ENCODE measurements around the gene OR2G3. TPM values are rescaled to one million over a fixed set of nuclear protein-coding genes. Genes with fewer than 3 reads are reported as not detected.

Gene OR2G3
- total and polyA plus RNA-seq, 2 of the 4 experiments (the other 2 are of a cell fraction) = not detected

DNA sequence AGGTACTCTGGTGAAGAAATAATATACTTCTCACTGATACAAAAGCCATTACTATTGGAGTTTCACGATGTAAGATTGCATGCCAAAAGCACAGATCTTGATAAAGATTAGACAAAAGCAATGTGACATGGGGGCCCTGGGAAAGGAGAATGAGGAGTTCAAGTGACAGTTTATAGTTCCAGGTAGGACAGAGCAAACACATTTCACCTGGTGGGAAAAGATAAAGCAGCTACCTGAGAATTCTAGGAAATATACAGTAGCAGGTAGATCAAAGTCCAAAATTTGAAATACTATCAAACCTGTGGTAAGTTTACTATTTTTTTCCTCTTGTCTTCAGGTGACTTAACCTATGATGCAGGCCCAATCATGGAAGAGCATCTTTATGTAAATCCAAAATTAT, 8.0 kb downstream of the OR2G3 start:
- in situ Hi-C loops (cut with MboI; ENCODE audit: low sequenced_read_pairs) = no loop called here
- POLR2A ChIA-PET (ENCODE audit: unreplicated experiment) = no interaction called here
- no peak for TF ChIP-seq RAD21 (IDR thresholded peaks at IDR 0.05; ENCODE audit: low read length)
- no peak overlapping the region for H3K56ac ChIP-seq (ENCODE audit: extremely low read depth, insufficient read depth, low read length)
- ATAC-seq (ENCODE audit: low read depth) (no peak), DNase-seq (no peak)
- H3K9me3 ChIP-seq (ENCODE audit: control insufficient read depth, insufficient read depth, low read length) = peaks cover 13% of the 10 kb centered on the region
- no peak overlapping the region for H3K9ac ChIP-seq (ENCODE audit: low read depth, low read length)
- H3K4me1 ChIP-seq (ENCODE audit: control insufficient read depth, insufficient read depth, low read length) = no peaks in the 10 kb centered on the region
- H4K5ac ChIP-seq (ENCODE audit: low read depth, low read length) = no peak overlapping the region
- H2BK120ac ChIP-seq (ENCODE audit: low read depth, low read length) = no peak overlapping the region
- no CpG with 5 or more reads among the region's 1 CpG for WGBS, 2 experiments (ENCODE audit: extremely low coverage in 2 of 2, insufficient read length in 1 of 2)
- H4K8ac ChIP-seq (ENCODE audit: low read depth in 2 of 2, low read length in 2 of 2) = no peak overlapping the region
- H2BK20ac ChIP-seq (ENCODE audit: low read depth, low read length) = no peak overlapping the region
- H2BK15ac ChIP-seq (ENCODE audit: low read depth, low read length) = no peak overlapping the region
- H3K36me3 ChIP-seq (ENCODE audit: control insufficient read depth, insufficient read depth, low read length) = no peaks in the 10 kb centered on the region
- no peak overlapping the region for H3K14ac ChIP-seq (replicated peaks; ENCODE audit: low read depth, low read length)
- H3K79me1 ChIP-seq (ENCODE audit: low read depth in 1 of 2, low read length in 2 of 2) = no peaks in the 10 kb centered on the region
- no peak overlapping the region for H3K4me3 ChIP-seq (ENCODE audit: insufficient read depth, low read depth, low read length)
- no peaks in the 10 kb centered on the region for H3K27me3 ChIP-seq (ENCODE audit: control insufficient read depth, insufficient read depth, low read length)
- H3K4me2 ChIP-seq (ENCODE audit: low read depth, low read length) = no peak overlapping the region
- H3K27ac ChIP-seq (ENCODE audit: insufficient read depth, low read length) = no peak overlapping the region
- dilution Hi-C loops (cut with HindIII; ENCODE audit: low sequenced_read_pairs, unreplicated experiment) = no loop called here
- no peak overlapping the region for H2BK5ac ChIP-seq (ENCODE audit: low read depth, low read length, poor library complexity, severe bottlenecking)
- CTCF ChIA-PET = no interaction called here
- H2AK5ac ChIP-seq (ENCODE audit: low read depth, low read length) = no peak overlapping the region
- intact Hi-C loops (cut with micrococcal nuclease) = no loop called here
- no peaks in the 10 kb centered on the region for H4K20me1 ChIP-seq (ENCODE audit: insufficient read depth, low read length)
- no peaks in the 10 kb centered on the region for H3K9me1 ChIP-seq (ENCODE audit: insufficient read depth, low read length)
- no peak overlapping the region for H3K18ac ChIP-seq (ENCODE audit: low read depth, low read length)
- H2AK9ac ChIP-seq (replicated peaks; ENCODE audit: low read depth, low read length, poor library complexity) = no peak overlapping the region
- no TSS peak for BruUV-seq (replicated peaks)
- H2AFZ ChIP-seq (replicated peaks; ENCODE audit: low read length, poor library complexity) = no peak overlapping the region
- H3K4ac ChIP-seq (ENCODE audit: low read depth, low read length) = no peak overlapping the region
- no peak overlapping the region for H3K23ac ChIP-seq (ENCODE audit: low read depth, low read length)
- H4K91ac ChIP-seq (ENCODE audit: insufficient read depth, low read depth, low read length) = no peak overlapping the region
